Skeletal muscle tissue (tissue), 4 donors: ENCODE data around the gene DYNC1I1. TPM values are rescaled to one million over a fixed set of nuclear protein-coding genes. Genes with fewer than 3 reads are reported as not detected.

Experiments used
- H3K27ac ChIP-seq: one replicate; pipeline ENCODE4 v1.7.0; 2013; ENCODE audit warnings: mild to moderate bottlenecking, low read depth, low read length, inconsistent platforms
- H3K27me3 ChIP-seq, 3 donors: one replicate each; pipeline ENCODE4 v1.7.0; 2013; ENCODE audit warnings: low read length in 3 of 3; ENCODE audit not compliant: control insufficient read depth in 3 of 3, insufficient read depth in 3 of 3
- H3K36me3 ChIP-seq, 3 donors: one replicate each; pipeline ENCODE4 v1.7.0; 2013; ENCODE audit warnings: low read length in 3 of 3; ENCODE audit not compliant: control insufficient read depth in 3 of 3, insufficient read depth in 3 of 3
- H3K4me1 ChIP-seq, 3 donors: one replicate each; pipeline ENCODE4 v1.7.0; 2013; ENCODE audit warnings: low read length in 3 of 3, mild to moderate bottlenecking in 3 of 3; ENCODE audit not compliant: control insufficient read depth in 3 of 3, insufficient read depth in 3 of 3
- H3K4me3 ChIP-seq, 3 donors: one replicate each; pipeline ENCODE4 v1.7.0; 2013; ENCODE audit warnings: low read length in 3 of 3
- H3K9ac ChIP-seq, 3 donors: one replicate each; pipeline ENCODE4 v1.7.0; 2013; ENCODE audit warnings: low read length in 3 of 3, mild to moderate bottlenecking in 3 of 3, moderate library complexity in 2 of 3, low read depth in 1 of 3
- H3K9me3 ChIP-seq, 3 donors: one replicate each; pipeline ENCODE4 v1.7.0; 2013; ENCODE audit warnings: low read length in 3 of 3; ENCODE audit not compliant: control insufficient read depth in 3 of 3
- total RNA-seq: library from RNA; depleted of rRNA; stranded (reverse); fragments of >200 nt; gene quantifications from one replicate; pipeline ENCODE4 v1.2.3, GENCODE V29; 2014
- donor health status: Osteomylitis.

The DYNC1I1 gene
- total RNA-seq, 1 donor from 2014 or later = 1.6 TPM

GRCh38 chr7:95901006-95901405 lies 128.7 kb downstream of the DYNC1I1 start:
- Histone ChIP-seq H3K27me3 (no peaks in the 10 kb centered on the region), H3K36me3 (no peaks in the 10 kb centered on the region), H3K9me3 (no peaks in the 10 kb centered on the region), H3K4me3 (no peak overlapping the region), H3K4me1 (no peaks in the 10 kb centered on the region), H3K9ac (no peak overlapping the region), H3K27ac (no peak overlapping the region)

- Histone ChIP-seq H3K4me3 (no peak overlapping the region), H3K4me1 (no peaks in the 10 kb centered on the region), H3K9ac (no peak overlapping the region), H3K27ac (no peak overlapping the region), H3K36me3 (no peaks in the 10 kb centered on the region), H3K9me3 (no peaks in the 10 kb centered on the region), H3K27me3 (peaks cover 0 to 2% (median 0%) of the 10 kb centered on the region in 3 donors)
These were observed 131.7 kb downstream of the DYNC1I1 start for GRCh38 chr7:95904099-95904498.

- Histone ChIP-seq H3K4me1 (no peaks in the 10 kb centered on the region), H3K27me3 (peaks cover 0 to 2% (median 0%) of the 10 kb centered on the region in 3 donors), H3K4me3 (no peak overlapping the region), H3K36me3 (no peaks in the 10 kb centered on the region), H3K27ac (no peak overlapping the region), H3K9ac (no peak overlapping the region), H3K9me3 (no peaks in the 10 kb centered on the region)
These were observed 132.8 kb downstream of the DYNC1I1 start for GRCh38 chr7:95905167-95905566.

- H3K27ac ChIP-seq = no peak overlapping the region
- H3K4me1 ChIP-seq = no peaks in the 10 kb centered on the region
- H3K27me3 ChIP-seq = peaks cover 0 to 2% (median 0%) of the 10 kb centered on the region in 3 donors
- no peaks in the 10 kb centered on the region for H3K36me3 ChIP-seq
- no peak overlapping the region for H3K4me3 ChIP-seq
- no peak overlapping the region for H3K9ac ChIP-seq
- no peaks in the 10 kb centered on the region for H3K9me3 ChIP-seq
These were observed 134.5 kb downstream of the DYNC1I1 start for GRCh38 chr7:95906851-95907250.

- no peaks in the 10 kb centered on the region for H3K9me3 ChIP-seq
- peaks cover 0 to 2% (median 0%) of the 10 kb centered on the region in 3 donors for H3K27me3 ChIP-seq
- no peak overlapping the region for H3K27ac ChIP-seq
- H3K9ac ChIP-seq = no peak overlapping the region
- no peaks in the 10 kb centered on the region for H3K4me1 ChIP-seq
- H3K36me3 ChIP-seq = no peaks in the 10 kb centered on the region
- no peak overlapping the region for H3K4me3 ChIP-seq
These were observed 135.0 kb downstream of the DYNC1I1 start for GRCh38 chr7:95907337-95907736.

- Histone ChIP-seq H3K9me3 (no peaks in the 10 kb centered on the region), H3K27ac (no peak overlapping the region), H3K4me3 (no peak overlapping the region), H3K4me1 (no peaks in the 10 kb centered on the region), H3K36me3 (no peaks in the 10 kb centered on the region), H3K27me3 (peaks cover 0 to 2% (median 0%) of the 10 kb centered on the region in 3 donors), H3K9ac (no peak overlapping the region)
These were observed 136.1 kb downstream of the DYNC1I1 start for GRCh38 chr7:95908499-95908898.

- no peak overlapping the region for H3K9ac ChIP-seq
- no peak overlapping the region for H3K4me3 ChIP-seq
- no peak overlapping the region for H3K27ac ChIP-seq
- no peaks in the 10 kb centered on the region for H3K36me3 ChIP-seq
- peaks cover 0 to 2% (median 0%) of the 10 kb centered on the region in 3 donors for H3K27me3 ChIP-seq
- H3K9me3 ChIP-seq = no peaks in the 10 kb centered on the region
- no peaks in the 10 kb centered on the region for H3K4me1 ChIP-seq
These were observed 138.0 kb downstream of the DYNC1I1 start for GRCh38 chr7:95910341-95910740.

GRCh38 chr7:95915731-95916130 lies 143.4 kb downstream of the DYNC1I1 start:
- Histone ChIP-seq H3K4me3 (no peak overlapping the region), H3K36me3 (no peaks in the 10 kb centered on the region), H3K9ac (no peak overlapping the region)

GRCh38 chr7:95916573-95917297 lies 144.4 kb downstream of the DYNC1I1 start:
- no peak overlapping the region for H3K9ac ChIP-seq
- H3K4me1 ChIP-seq = peaks cover 0 to 3% (median 2%) of the 10 kb centered on the region in 3 donors
- H3K9me3 ChIP-seq = no peaks in the 10 kb centered on the region
- no peaks in the 10 kb centered on the region for H3K36me3 ChIP-seq
- H3K27me3 ChIP-seq = no peaks in the 10 kb centered on the region
- H3K27ac ChIP-seq = no peak overlapping the region
- peak overlapping the region in 2 of 3 donors; percentile 15 to 48 for H3K4me3 ChIP-seq

More at GRCh38 chr7:95915731-95916130, 143.4 kb downstream of the DYNC1I1 start:
- no peak overlapping the region for H3K27ac ChIP-seq
- peaks cover 0 to 3% (median 2%) of the 10 kb centered on the region in 3 donors for H3K4me1 ChIP-seq
- H3K9me3 ChIP-seq = no peaks in the 10 kb centered on the region
- H3K27me3 ChIP-seq = no peaks in the 10 kb centered on the region

GRCh38 chr7:95917634-95918033 lies 145.3 kb downstream of the DYNC1I1 start:
- no peaks in the 10 kb centered on the region for H3K27me3 ChIP-seq
- H3K9me3 ChIP-seq = no peaks in the 10 kb centered on the region
- no peak overlapping the region for H3K9ac ChIP-seq
- H3K36me3 ChIP-seq = no peaks in the 10 kb centered on the region
- H3K4me3 ChIP-seq = no peak overlapping the region
- no peak overlapping the region for H3K27ac ChIP-seq
- peaks cover 0 to 3% (median 2%) of the 10 kb centered on the region in 3 donors for H3K4me1 ChIP-seq
